Uterus (tissue), 4 donors: ENCODE measurements around the gene PBXIP1. TPM values are rescaled to one million over a fixed set of nuclear protein-coding genes. Genes with fewer than 3 reads are reported as not detected.
"Not testable (repeated sequence)": the region's sequence is repeated elsewhere in the genome, so short reads cannot be mapped to it uniquely, and the experiment has no call there.

ENCODE experiments used
- DNase-seq, 2 donors: peaks; one replicate each; pipeline ENCODE4 v3.0.0-alpha.2; 2019 to 2020
- H3K27ac ChIP-seq, 2 donors: fragments of 200-600 bp; sonication (generic); 1 replicate in 1 of 2; 2 replicates in 1 of 2; pipeline ENCODE4 v1.5.1; 2016 to 2018
- H3K27me3 ChIP-seq, 2 donors: fragments of 200-600 bp; sonication (generic); one replicate each; pipeline ENCODE4 v1.5.1; 2018 to 2019; ENCODE audit warnings: control low read depth in 1 of 2
- H3K36me3 ChIP-seq, 2 donors: fragments of 200-600 bp; sonication (generic); one replicate each; pipeline ENCODE4 v1.5.1; 2019; ENCODE audit warnings: control low read depth in 1 of 2
- H3K4me1 ChIP-seq, 2 donors: fragments of 200-600 bp; sonication (generic); one replicate each; pipeline ENCODE4 v1.5.1; 2018 to 2019; ENCODE audit warnings: control low read depth in 1 of 2
- H3K4me3 ChIP-seq, 2 donors: fragments of 200-600 bp; sonication (generic); 1 replicate in 1 of 2; 2 replicates in 1 of 2; pipeline ENCODE4 v1.5.1; 2018 to 2019; ENCODE audit warnings: mild to moderate bottlenecking in 1 of 2
- H3K9me3 ChIP-seq, 2 donors: fragments of 200-600 bp; sonication (generic); one replicate each; pipeline ENCODE4 v1.5.1; 2019; ENCODE audit warnings: control low read depth in 1 of 2
- POLR2A ChIP-seq, 2 donors: fragments of 450-650 bp; IDR thresholded peaks; one replicate each; pipeline ENCODE4 v1.6.1; 2016; ENCODE audit warnings: antibody characterized with exemption in 2 of 2, mild to moderate bottlenecking in 1 of 2, moderate library complexity in 1 of 2
- intact Hi-C: fragments of 100-400 bp; cut with DNase I; formaldehyde crosslinking; loops from one replicate; pipeline ENCODE4 v1.15.1; 2023; ENCODE audit warnings: low total_unique reads
- total RNA-seq, 4 donors: library from RNA; depleted of rRNA in 3 of 4; stranded (reverse); fragments of >200 nt in 3 of 4; gene quantifications; one replicate each; pipeline versions ENCODE4 v1.1.0 to v1.2.4, GENCODE V29; 2014 to 2023
- TF ChIP-seq, protein P1 (sequence below), 4 experiments: fragments of 200-600 bp in 2 of 4; fragments of 450-650 bp in 2 of 4; sonication (generic) in 2 of 4; IDR thresholded peaks; one replicate each; pipeline ENCODE4 v1.5.1; 2016 to 2019; ENCODE audit warnings: antibody characterized with exemption in 4 of 4, mild to moderate bottlenecking in 2 of 4, moderate library complexity in 1 of 4
- donor health status: DM: yes; HTN: yes; CAD: no.

PBXIP1 gene
- total RNA-seq, 4 donors from 2014 or later: 34.4 to 151 (median 88.6) TPM

- no peaks in the 10 kb centered on the region for H3K36me3 ChIP-seq
- no peak for DNase-seq
- H3K4me1 ChIP-seq: no peaks in the 10 kb centered on the region
- intact Hi-C loops: no loop called here
- no peaks in the 10 kb centered on the region for H3K27me3 ChIP-seq
- no peak overlapping the region for H3K27ac ChIP-seq
- H3K9me3 ChIP-seq: no peaks in the 10 kb centered on the region
- TF ChIP-seq, protein P1, sequence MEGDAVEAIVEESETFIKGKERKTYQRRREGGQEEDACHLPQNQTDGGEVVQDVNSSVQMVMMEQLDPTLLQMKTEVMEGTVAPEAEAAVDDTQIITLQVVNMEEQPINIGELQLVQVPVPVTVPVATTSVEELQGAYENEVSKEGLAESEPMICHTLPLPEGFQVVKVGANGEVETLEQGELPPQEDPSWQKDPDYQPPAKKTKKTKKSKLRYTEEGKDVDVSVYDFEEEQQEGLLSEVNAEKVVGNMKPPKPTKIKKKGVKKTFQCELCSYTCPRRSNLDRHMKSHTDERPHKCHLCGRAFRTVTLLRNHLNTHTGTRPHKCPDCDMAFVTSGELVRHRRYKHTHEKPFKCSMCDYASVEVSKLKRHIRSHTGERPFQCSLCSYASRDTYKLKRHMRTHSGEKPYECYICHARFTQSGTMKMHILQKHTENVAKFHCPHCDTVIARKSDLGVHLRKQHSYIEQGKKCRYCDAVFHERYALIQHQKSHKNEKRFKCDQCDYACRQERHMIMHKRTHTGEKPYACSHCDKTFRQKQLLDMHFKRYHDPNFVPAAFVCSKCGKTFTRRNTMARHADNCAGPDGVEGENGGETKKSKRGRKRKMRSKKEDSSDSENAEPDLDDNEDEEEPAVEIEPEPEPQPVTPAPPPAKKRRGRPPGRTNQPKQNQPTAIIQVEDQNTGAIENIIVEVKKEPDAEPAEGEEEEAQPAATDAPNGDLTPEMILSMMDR (IDR thresholded peaks at IDR 0.05): no peak
- TF ChIP-seq POLR2A (IDR thresholded peaks at IDR 0.05): no peak
- no peak overlapping the region for H3K4me3 ChIP-seq
Observed at GRCh38 chr1:154910851-154911250, 45.0 kb downstream of the PBXIP1 start.

DNA sequence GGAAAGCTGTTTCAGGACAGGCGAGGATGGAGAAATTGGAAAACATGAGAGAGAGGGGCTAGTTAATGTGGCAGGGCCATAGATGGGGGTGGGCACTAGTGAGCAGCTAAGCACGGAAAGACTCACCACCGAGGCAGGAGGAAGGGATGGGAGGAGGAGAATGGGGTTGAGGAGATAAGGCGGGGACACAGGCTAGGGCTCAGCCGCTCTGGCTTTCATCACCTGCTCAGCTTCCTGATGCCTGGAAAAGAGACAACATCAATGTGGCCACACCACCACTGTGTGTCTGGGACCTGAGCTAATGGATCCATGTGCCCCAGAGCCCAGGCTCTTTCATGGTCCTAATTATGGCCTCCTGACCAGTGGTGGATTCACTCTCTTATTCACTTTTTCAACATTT is 47.0 kb downstream of the PBXIP1 start:
- TF ChIP-seq, protein P1 (IDR thresholded peaks at IDR 0.05): no peak
- no peak for TF ChIP-seq POLR2A (IDR thresholded peaks at IDR 0.05)
- no peak overlapping the region for H3K4me3 ChIP-seq
- H3K27ac ChIP-seq: no peak overlapping the region
- no peak for DNase-seq
- no peaks in the 10 kb centered on the region for H3K27me3 ChIP-seq
- H3K36me3 ChIP-seq: no peaks in the 10 kb centered on the region
- no peaks in the 10 kb centered on the region for H3K4me1 ChIP-seq
- intact Hi-C loops: no loop called here
- H3K9me3 ChIP-seq: no peaks in the 10 kb centered on the region

GRCh38 chr1:154908129-154908528 is 47.8 kb downstream of the PBXIP1 start:
- H3K9me3 ChIP-seq, intact Hi-C loops, H3K27ac ChIP-seq, H3K4me3 ChIP-seq, H3K27me3 ChIP-seq, H3K36me3 ChIP-seq, DNase-seq, H3K4me1 ChIP-seq: not testable (repeated sequence)

GRCh38 chr1:154906621-154907081 is 49.2 kb downstream of the PBXIP1 start:
- Histone ChIP-seq H3K4me3 (no peak overlapping the region), H3K36me3 (no peaks in the 10 kb centered on the region), H3K4me1 (no peaks in the 10 kb centered on the region), H3K27ac (no peak overlapping the region), H3K27me3 (no peaks in the 10 kb centered on the region), H3K9me3 (no peaks in the 10 kb centered on the region)
- intact Hi-C loops: no loop called here
- no peak for TF ChIP-seq POLR2A (IDR thresholded peaks at IDR 0.05)
- TF ChIP-seq, protein P1 (IDR thresholded peaks at IDR 0.05): peak in 1 of 4 experiments; percentile 13
- DNase-seq: no peak

DNA sequence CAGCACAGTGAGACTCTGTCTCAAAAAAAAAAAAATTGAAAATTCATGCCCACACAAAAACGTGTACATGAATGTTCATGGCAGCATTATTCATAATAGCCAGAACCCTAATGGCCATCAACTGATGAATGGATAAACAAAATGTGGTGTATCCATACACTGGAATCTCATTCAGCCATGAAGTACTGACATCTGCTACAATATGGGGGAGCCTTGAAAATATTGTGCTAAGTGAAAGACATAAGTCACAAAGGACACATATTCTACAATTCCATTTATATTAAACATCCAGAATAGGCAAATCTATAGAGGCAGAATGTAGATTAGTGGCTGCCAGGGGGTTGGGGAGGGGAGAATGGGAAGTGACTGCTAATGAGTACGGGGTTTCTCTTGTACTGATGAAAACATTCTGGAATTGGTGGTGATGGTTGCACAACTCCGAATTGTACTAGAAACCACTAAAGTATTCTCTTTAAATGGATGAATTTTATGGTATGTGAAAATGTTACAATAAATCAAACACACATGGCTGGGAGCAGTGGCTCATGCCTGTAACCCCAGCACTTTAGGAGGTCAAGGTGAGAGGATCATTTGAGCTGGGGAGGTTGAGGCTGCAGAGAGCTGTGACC is 52.8 kb downstream of the PBXIP1 start:
- no peak overlapping the region for H3K27ac ChIP-seq
- no peaks in the 10 kb centered on the region for H3K27me3 ChIP-seq
- intact Hi-C loops: no loop called here
- no peak overlapping the region for H3K4me3 ChIP-seq
- no peak for TF ChIP-seq POLR2A (IDR thresholded peaks at IDR 0.05)
- TF ChIP-seq, protein P1 (IDR thresholded peaks at IDR 0.05): no peak
- DNase-seq: no peak
- H3K9me3 ChIP-seq: no peaks in the 10 kb centered on the region
- no peaks in the 10 kb centered on the region for H3K4me1 ChIP-seq
- no peaks in the 10 kb centered on the region for H3K36me3 ChIP-seq

DNA sequence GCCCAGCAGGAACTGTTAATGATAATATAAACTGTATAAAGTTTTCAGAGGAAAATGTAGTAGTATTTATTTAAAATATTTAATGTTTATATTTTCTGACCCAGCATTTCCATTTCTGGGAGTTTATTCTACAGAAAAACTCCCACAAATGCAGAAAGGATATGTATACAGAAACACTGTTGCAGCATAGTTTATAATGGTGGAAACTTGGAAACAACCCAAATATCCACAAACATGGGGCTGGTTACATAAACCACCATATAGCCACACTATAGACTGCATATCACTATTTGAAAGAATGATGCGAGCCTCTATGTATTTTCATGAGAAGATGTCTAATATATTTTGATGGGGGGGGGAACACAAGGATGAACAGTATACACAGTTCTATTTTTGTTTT is 54.3 kb downstream of the PBXIP1 start:
- intact Hi-C loops: no loop called here
- Histone ChIP-seq H3K9me3 (no peaks in the 10 kb centered on the region), H3K36me3 (no peaks in the 10 kb centered on the region)

More for the DNA sequence above, 54.3 kb downstream of the PBXIP1 start:
- H3K27ac ChIP-seq: no peak overlapping the region
- no peaks in the 10 kb centered on the region for H3K4me1 ChIP-seq
- no peak for DNase-seq
- no peak overlapping the region for H3K4me3 ChIP-seq
- H3K27me3 ChIP-seq: no peaks in the 10 kb centered on the region
- TF ChIP-seq POLR2A (IDR thresholded peaks at IDR 0.05): no peak
- TF ChIP-seq, protein P1 (IDR thresholded peaks at IDR 0.05): no peak
